ENCODE results near the gene LPCAT1. TPM values are rescaled to one million over a fixed set of nuclear protein-coding genes. Genes with fewer than 3 reads are reported as not detected.

LPCAT1 gene
- total and polyA plus RNA-seq, 2 donors (not counting 3 experiments of a cell fraction or from before 2014, with no cell fraction given) = 28.9 to 57.2 TPM

DNA sequence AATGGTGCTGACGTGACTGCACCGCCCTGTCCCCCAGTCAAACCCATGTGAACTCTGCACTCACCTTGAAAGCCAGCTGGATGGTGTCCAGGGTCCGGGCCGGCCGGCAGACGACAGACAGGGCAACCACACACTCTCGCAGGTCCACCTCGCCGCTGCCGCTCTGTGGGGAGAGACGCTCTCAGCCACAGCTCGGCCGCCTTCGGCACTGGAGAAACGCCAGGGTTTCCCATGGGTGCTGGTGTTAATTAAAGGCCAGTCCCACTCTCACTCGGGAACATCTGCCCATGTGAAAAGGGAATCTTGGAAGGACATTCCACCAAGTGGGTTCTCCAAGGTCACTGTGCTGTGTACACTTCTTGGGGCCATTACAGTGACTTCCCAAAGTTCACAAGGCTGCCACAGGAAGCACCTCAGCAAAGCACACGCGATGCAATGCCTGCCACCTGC lies 53.0 kb downstream of the LPCAT1 start:
- Histone ChIP-seq H3K9me1 (replicated peaks; ENCODE audit: control insufficient read depth, extremely low read depth, insufficient read depth, low read length) (no peaks in the 10 kb centered on the region), H2AFZ (ENCODE audit: low read depth, low read length) (no peak overlapping the region), H3K36me3 (ENCODE audit: control insufficient read depth in 2 of 2, extremely low read depth in 1 of 2, insufficient read depth in 2 of 2, low read length in 2 of 2) (peaks cover 2 to 15% of the 10 kb centered on the region in 2 experiments), H3K4me3 (replicated peaks in 1 of 3; ENCODE audit: insufficient read depth in 1 of 3, low read depth in 1 of 3, low read length in 3 of 3) (no peak overlapping the region), H4K20me1 (replicated peaks; ENCODE audit: control insufficient read depth, extremely low read depth, insufficient read depth, low read length) (no peaks in the 10 kb centered on the region), H3K9ac (replicated peaks; ENCODE audit: extremely low read depth, insufficient read depth, low read length) (no peak overlapping the region), H3K27ac (ENCODE audit: insufficient read depth, low read depth, low read length) (no peak overlapping the region), H3K4me2 (ENCODE audit: insufficient read depth, low read length) (no peak overlapping the region), H3K4me1 (ENCODE audit: control insufficient read depth, extremely low read depth, insufficient read depth, low read length) (no peaks in the 10 kb centered on the region), H3K9me3 (replicated peaks; ENCODE audit: control insufficient read depth, insufficient read depth, low read length) (no peaks in the 10 kb centered on the region), H3K79me2 (ENCODE audit: control insufficient read depth, insufficient read depth, low read length) (no peaks in the 10 kb centered on the region), H3K27me3 (ENCODE audit: control insufficient read depth in 2 of 2, insufficient read depth in 2 of 2, low read length in 2 of 2) (no peaks in the 10 kb centered on the region)
- no TSS peak for BruUV-seq (replicated peaks)
- TF ChIP-seq, protein P1, sequence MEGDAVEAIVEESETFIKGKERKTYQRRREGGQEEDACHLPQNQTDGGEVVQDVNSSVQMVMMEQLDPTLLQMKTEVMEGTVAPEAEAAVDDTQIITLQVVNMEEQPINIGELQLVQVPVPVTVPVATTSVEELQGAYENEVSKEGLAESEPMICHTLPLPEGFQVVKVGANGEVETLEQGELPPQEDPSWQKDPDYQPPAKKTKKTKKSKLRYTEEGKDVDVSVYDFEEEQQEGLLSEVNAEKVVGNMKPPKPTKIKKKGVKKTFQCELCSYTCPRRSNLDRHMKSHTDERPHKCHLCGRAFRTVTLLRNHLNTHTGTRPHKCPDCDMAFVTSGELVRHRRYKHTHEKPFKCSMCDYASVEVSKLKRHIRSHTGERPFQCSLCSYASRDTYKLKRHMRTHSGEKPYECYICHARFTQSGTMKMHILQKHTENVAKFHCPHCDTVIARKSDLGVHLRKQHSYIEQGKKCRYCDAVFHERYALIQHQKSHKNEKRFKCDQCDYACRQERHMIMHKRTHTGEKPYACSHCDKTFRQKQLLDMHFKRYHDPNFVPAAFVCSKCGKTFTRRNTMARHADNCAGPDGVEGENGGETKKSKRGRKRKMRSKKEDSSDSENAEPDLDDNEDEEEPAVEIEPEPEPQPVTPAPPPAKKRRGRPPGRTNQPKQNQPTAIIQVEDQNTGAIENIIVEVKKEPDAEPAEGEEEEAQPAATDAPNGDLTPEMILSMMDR (IDR thresholded peaks at IDR 0.05; ENCODE audit: extremely low read depth in 1 of 2, insufficient read depth in 1 of 2, low read depth in 1 of 2, low read length in 2 of 2) = no peak
- TF ChIP-seq JUN (IDR thresholded peaks at IDR 0.05; ENCODE audit: borderline replicate concordance, insufficient read depth, insufficient read length, low read depth) = no peak
- TF ChIP-seq, protein P2, sequence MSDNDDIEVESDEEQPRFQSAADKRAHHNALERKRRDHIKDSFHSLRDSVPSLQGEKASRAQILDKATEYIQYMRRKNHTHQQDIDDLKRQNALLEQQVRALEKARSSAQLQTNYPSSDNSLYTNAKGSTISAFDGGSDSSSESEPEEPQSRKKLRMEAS (IDR thresholded peaks at IDR 0.05; ENCODE audit: insufficient read depth, insufficient read length) = no peak
- no peak for TF ChIP-seq FOS (IDR thresholded peaks at IDR 0.05; ENCODE audit: borderline replicate concordance, insufficient read depth, low read length)
- no peak for TF ChIP-seq POLR2AphosphoS5 (IDR thresholded peaks at IDR 0.05; ENCODE audit: insufficient read depth, low read depth, low read length)
- TF ChIP-seq MYC (IDR thresholded peaks at IDR 0.05; ENCODE audit: low read depth, low read length) = no peak
- TF ChIP-seq GATA2 (IDR thresholded peaks at IDR 0.05; ENCODE audit: insufficient read depth, insufficient read length, low read depth, low read length) = no peak
- TF ChIP-seq EZH2 (IDR thresholded peaks at IDR 0.05; ENCODE audit: borderline replicate concordance, low read depth, low read length, severe bottlenecking) = no peak
- no peak for TF ChIP-seq POLR2A (IDR thresholded peaks at IDR 0.05; ENCODE audit: low read depth, low read length)
- no peak for FAIRE-seq
- POLR2A ChIA-PET = no interaction called here
- DNase-seq (ENCODE audit: low read depth, low spot score) = no peak
- dilution Hi-C loops (cut with MboI; ENCODE audit: extremely low pct_ligation_motif_present, low sequenced_read_pairs) = no loop called here
- CTCF ChIA-PET = interaction anchor here (2.1 kb wide), 1 partner anchor 10 kb away, joined by 10 read pairs; no protein-coding TSS in a partner anchor
- intact Hi-C loops (cut with micrococcal nuclease) = no loop called here
